Measurements from ENCODE around the gene GIN1. TPM values are rescaled to one million over a fixed set of nuclear protein-coding genes. Genes with fewer than 3 reads are reported as not detected.
A peak's percentile ranks its signal among the peaks of the same experiment; 100 is the strongest.
"Not testable (repeated sequence)": the region's sequence is repeated elsewhere in the genome, so short reads cannot be mapped to it uniquely, and the experiment has no call there.

Gene GIN1
- 20.2 TPM for total RNA-seq
- 6.4 TPM for polyA plus RNA-seq

GRCh38 chr5:103119765-103120606, at the start of gene GIN1, which contains the start of gene PPIP5K2:
TSS of gene GIN1 (minus strand) at chr5:103120138. CDS start at chr5:103108707, 11,431 bp downstream.
TSS of gene PPIP5K2 (plus strand) at chr5:103120301. CDS start at chr5:103129590, 9,289 bp downstream.
- under 1% methylated on average over 46 of the region's 46 CpGs for WGBS
- Histone ChIP-seq H3K4me1 (ENCODE audit: insufficient read depth) (peaks cover 3% of the 10 kb centered on the region), H3K36me3 (ENCODE audit: insufficient read depth) (peaks cover 1% of the 10 kb centered on the region), H3K27ac (ENCODE audit: low read depth) (peak within 1 kb of the TSS; percentile 74), H3K4me3 (ENCODE audit: low read depth, low read length) (peak within 1 kb of the TSS; percentile 63)
- DNase-seq (ENCODE audit: extremely low spot score): peak; percentile 98

DNA sequence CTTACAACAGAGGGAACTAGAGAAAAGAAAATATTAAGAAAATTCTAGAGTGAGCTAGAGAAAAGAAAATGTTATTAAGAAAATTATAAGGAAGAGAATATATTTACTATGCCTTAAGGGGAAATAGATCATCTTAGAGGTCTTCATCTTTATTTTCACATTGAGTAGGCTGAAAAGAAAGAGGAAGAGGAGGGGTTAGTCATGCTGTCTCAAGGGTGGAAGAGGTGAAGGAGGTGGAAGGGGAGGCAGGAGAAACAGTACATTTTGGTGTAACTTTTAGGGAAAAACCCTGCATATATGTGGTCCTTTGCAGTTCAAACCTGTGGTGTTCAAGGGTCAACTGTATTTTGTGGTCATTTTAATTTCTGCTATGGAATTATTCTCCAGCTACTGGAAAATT, 46.8 kb upstream of the GIN1 start:
- Histone ChIP-seq H3K27ac (ENCODE audit: low read depth) (no peak overlapping the region), H3K36me3 (ENCODE audit: insufficient read depth) (peaks cover 2% of the 10 kb centered on the region), H3K4me1 (ENCODE audit: insufficient read depth) (no peaks in the 10 kb centered on the region), H3K4me3 (ENCODE audit: low read depth, low read length) (no peak overlapping the region)
- DNase-seq (ENCODE audit: extremely low spot score): no peak

DNA sequence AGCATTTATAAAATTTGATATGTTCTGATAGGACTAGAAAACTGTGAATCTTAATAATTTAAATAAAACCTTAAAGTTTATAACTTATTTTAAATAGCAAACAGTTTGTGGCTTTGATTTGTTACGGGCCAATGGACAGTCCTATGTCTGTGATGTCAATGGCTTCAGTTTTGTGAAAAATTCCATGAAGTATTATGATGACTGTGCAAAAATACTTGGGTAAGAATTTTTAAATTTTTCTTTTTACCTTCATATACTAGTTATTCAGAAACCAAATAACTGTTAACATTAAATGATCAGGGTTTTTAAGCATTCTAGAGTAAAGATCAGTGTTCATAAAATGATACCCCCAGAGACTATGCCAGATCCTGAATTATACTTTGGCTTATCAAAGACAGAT, 31.2 kb upstream of the GIN1 start:
- no peak overlapping the region for H3K4me3 ChIP-seq (ENCODE audit: low read depth, low read length)
- H3K27ac ChIP-seq (ENCODE audit: low read depth): no peak overlapping the region
- WGBS: 97% methylated on average over 1 of the region's 1 CpG
- no peaks in the 10 kb centered on the region for H3K36me3 ChIP-seq (ENCODE audit: insufficient read depth)
- DNase-seq (ENCODE audit: extremely low spot score): no peak
- H3K4me1 ChIP-seq (ENCODE audit: insufficient read depth): no peaks in the 10 kb centered on the region

DNA sequence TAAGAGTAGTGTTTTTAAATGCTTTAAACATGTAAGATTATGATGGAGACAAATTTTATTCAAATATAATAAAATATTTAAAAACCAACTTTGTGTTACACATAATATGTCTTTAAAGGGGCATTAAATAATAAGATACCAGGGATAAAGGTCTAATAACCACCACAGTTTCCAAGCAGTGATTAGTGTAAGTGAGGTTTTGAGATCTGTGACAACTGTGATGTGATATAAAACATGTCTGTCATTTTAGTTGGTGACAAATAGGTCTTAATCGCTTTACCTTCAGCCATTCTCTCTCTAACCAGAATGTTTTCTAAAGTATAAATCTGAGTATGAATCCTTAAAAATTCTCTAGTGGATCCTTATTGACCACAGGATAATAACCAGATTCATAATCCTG, 28.3 kb upstream of the GIN1 start:
- Histone ChIP-seq H3K4me1 (ENCODE audit: insufficient read depth) (no peaks in the 10 kb centered on the region), H3K36me3 (ENCODE audit: insufficient read depth) (no peaks in the 10 kb centered on the region), H3K4me3 (ENCODE audit: low read depth, low read length) (no peak overlapping the region), H3K27ac (ENCODE audit: low read depth) (no peak overlapping the region)
- no peak for DNase-seq (ENCODE audit: extremely low spot score)
- 87% methylated on average over 1 of the region's 1 CpG for WGBS

- Histone ChIP-seq H3K4me1 (ENCODE audit: insufficient read depth) (no peaks in the 10 kb centered on the region), H3K27ac (ENCODE audit: low read depth) (no peak overlapping the region)
- no peak for DNase-seq (ENCODE audit: extremely low spot score)
Observed at GRCh38 chr5:103145196-103145595, 25.3 kb upstream of the GIN1 start.

DNA sequence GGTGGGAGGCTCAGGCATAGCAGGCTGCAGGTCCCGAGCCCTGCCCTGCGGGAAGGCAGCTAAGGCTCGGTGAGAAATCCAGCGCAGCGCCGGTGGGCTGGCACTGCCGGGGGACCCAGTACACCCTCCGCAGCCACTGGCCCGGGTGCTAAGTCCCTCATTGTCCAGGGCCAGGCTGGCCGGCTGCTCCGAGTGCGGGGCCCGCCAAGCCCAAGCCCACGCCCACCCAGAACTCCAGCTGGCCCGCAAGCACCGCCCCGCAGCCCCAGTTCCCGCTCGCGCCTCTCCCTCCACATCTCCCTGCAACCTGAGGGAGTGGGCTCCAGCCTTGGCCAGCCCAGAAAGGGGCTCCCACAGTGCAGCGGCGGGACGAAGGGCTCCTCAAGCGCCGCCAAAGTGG, 22.2 kb upstream of the GIN1 start:
- H3K36me3 ChIP-seq (ENCODE audit: insufficient read depth); DNase-seq (ENCODE audit: extremely low spot score); H3K27ac ChIP-seq (ENCODE audit: low read depth); H3K4me3 ChIP-seq (ENCODE audit: low read depth, low read length); H3K4me1 ChIP-seq (ENCODE audit: insufficient read depth): not testable (repeated sequence)
- WGBS: 99% methylated on average over 24 of the region's 25 CpGs

More at GRCh38 chr5:103145196-103145595, 25.3 kb upstream of the GIN1 start:
- Histone ChIP-seq H3K4me3 (ENCODE audit: low read depth, low read length) (no peak overlapping the region), H3K36me3 (ENCODE audit: insufficient read depth) (no peaks in the 10 kb centered on the region)

GRCh38 chr5:103139264-103139865, 19.4 kb upstream of the GIN1 start:
- H3K27ac ChIP-seq (ENCODE audit: low read depth): no peak overlapping the region
- no peak overlapping the region for H3K4me3 ChIP-seq (ENCODE audit: low read depth, low read length)
- 3% methylated on average over 2 of the region's 2 CpGs for WGBS
- no peaks in the 10 kb centered on the region for H3K4me1 ChIP-seq (ENCODE audit: insufficient read depth)
- H3K36me3 ChIP-seq (ENCODE audit: insufficient read depth): no peaks in the 10 kb centered on the region
- DNase-seq (ENCODE audit: extremely low spot score): no peak

DNA sequence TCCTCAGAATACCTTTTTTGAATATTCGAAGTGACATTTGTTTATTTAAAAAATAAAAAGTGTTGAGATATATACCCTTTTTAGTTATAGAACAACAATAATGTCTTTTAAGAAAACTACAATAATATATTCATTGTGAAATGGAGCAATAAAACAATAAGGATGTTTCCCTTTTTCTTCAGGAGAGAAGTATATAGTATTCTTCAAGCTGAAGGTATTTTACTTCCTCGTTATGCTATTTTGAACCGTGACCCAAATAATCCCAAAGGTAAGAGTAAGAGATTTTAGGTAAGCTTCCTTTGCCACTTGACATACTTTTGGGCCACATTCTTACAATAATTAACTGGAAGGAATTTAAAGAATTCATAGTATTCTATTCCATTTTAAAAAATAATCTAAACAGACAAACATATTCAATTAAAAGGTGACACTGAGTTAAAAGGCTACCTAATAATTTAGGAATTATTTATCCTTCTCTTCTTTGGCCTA, 18.3 kb upstream of the GIN1 start:
- no peak overlapping the region for H3K27ac ChIP-seq (ENCODE audit: low read depth)
- H3K4me3 ChIP-seq (ENCODE audit: low read depth, low read length): no peak overlapping the region
- H3K36me3 ChIP-seq (ENCODE audit: insufficient read depth): no peaks in the 10 kb centered on the region
- 92% methylated on average over 3 of the region's 3 CpGs for WGBS
- no peaks in the 10 kb centered on the region for H3K4me1 ChIP-seq (ENCODE audit: insufficient read depth)
- no peak for DNase-seq (ENCODE audit: extremely low spot score)

GRCh38 chr5:103135461-103135860, 15.5 kb upstream of the GIN1 start:
- no peaks in the 10 kb centered on the region for H3K4me1 ChIP-seq (ENCODE audit: insufficient read depth)
- H3K36me3 ChIP-seq (ENCODE audit: insufficient read depth): peaks cover 1% of the 10 kb centered on the region
- no peak overlapping the region for H3K27ac ChIP-seq (ENCODE audit: low read depth)
- no peak overlapping the region for H3K4me3 ChIP-seq (ENCODE audit: low read depth, low read length)
- DNase-seq (ENCODE audit: extremely low spot score): no peak
- WGBS: 98% methylated on average over 1 of the region's 1 CpG

DNA sequence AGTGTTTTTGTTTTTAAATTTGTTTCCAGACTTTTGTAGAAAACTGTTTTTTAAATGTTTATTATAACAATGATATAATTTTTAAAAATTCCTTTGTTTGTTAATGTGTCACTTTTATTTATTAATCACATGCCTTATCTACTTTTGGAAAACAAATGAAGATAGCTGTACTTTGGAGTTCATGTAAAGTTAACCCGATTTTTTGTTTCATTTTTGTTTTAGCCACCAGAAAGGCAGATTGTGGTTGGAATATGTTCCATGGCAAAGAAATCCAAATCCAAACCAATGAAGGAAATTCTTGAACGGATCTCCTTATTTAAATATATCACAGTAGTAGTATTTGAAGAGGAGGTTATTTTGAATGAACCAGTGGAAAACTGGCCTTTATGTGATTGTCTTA, 13.3 kb upstream of the GIN1 start:
- no peak overlapping the region for H3K4me3 ChIP-seq (ENCODE audit: low read depth, low read length)
- WGBS: 65% methylated on average over 2 of the region's 2 CpGs

DNA sequence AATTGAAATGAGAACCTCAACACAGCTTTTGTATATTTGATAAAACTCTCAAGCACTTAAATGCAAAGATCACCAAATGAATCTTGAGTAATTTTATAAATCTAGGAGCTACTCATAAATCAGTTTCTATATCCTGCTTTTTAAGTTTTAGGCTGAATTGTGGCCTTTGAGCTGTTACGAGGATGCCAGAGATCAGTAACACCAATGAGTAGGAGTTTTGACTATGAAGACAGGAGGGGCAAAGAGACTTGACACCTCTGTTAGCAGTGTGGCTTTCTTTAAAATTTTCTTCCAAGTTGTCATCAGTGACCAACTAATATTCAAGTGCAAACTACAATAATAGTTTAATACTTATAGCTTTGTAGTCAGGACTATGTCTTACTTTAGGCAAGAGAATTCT, 12.7 kb upstream of the GIN1 start:
- 93% methylated on average over 1 of the region's 1 CpG for WGBS
- Histone ChIP-seq H3K4me1 (ENCODE audit: insufficient read depth) (no peaks in the 10 kb centered on the region), H3K36me3 (ENCODE audit: insufficient read depth) (peaks cover 1% of the 10 kb centered on the region), H3K27ac (ENCODE audit: low read depth) (no peak overlapping the region), H3K4me3 (ENCODE audit: low read depth, low read length) (no peak overlapping the region)
- DNase-seq (ENCODE audit: extremely low spot score): no peak

More for the DNA sequence above, 13.3 kb upstream of the GIN1 start:
- Histone ChIP-seq H3K4me1 (ENCODE audit: insufficient read depth) (no peaks in the 10 kb centered on the region), H3K27ac (ENCODE audit: low read depth) (no peak overlapping the region), H3K36me3 (ENCODE audit: insufficient read depth) (peaks cover 1% of the 10 kb centered on the region)
- no peak for DNase-seq (ENCODE audit: extremely low spot score)

DNA sequence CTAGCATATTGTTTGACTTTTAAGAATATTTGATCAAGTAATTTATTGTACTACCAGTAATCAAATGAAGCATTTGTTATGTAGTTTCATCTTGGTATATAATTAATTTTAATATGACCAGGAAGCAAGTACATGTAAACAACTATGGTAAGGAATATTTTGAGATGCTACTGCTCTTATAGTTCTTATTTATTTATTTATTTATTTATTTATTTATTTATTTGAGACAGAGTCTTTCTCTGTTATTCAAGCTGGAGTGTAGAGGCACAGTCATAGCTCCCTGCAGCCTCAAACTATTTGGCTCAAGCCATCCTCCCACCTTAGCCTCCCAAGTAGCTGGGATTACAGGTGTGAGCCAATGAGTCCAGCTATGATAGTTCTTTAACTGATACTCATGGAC, 8.3 kb upstream of the GIN1 start:
- Histone ChIP-seq H3K4me3 (ENCODE audit: low read depth, low read length) (no peak overlapping the region), H3K27ac (ENCODE audit: low read depth) (no peak overlapping the region), H3K36me3 (ENCODE audit: insufficient read depth) (peaks cover 3% of the 10 kb centered on the region), H3K4me1 (ENCODE audit: insufficient read depth) (peaks cover 2% of the 10 kb centered on the region)
- DNase-seq (ENCODE audit: extremely low spot score): no peak

- DNase-seq (ENCODE audit: extremely low spot score): no peak
- no peak overlapping the region for H3K4me3 ChIP-seq (ENCODE audit: low read depth, low read length)
- 94% methylated on average over 2 of the region's 2 CpGs for WGBS
- H3K27ac ChIP-seq (ENCODE audit: low read depth): no peak overlapping the region
- peaks cover 3% of the 10 kb centered on the region for H3K4me1 ChIP-seq (ENCODE audit: insufficient read depth)
- peaks cover 3% of the 10 kb centered on the region for H3K36me3 ChIP-seq (ENCODE audit: insufficient read depth)
Observed at GRCh38 chr5:103127292-103127817, 7.4 kb upstream of the GIN1 start.

DNA sequence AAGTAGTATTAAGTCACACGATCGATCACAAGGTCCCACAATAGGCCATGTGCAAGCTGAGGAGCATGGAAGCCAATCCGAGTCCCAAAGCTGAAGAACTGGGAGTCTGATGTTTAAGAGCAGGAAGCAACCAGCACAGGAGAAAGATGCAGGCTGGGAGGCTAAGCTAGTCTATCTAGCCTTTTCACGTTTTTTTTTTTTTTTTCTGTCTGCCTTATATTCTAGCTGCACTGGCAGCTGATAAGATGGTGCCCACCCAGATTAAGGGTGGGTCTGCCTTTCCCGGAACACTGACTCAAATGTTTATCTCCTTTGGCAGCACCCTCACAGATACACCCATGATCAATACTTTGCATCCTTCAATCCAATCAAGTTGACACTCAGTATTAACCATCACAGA, 6.6 kb upstream of the GIN1 start:
- DNase-seq (ENCODE audit: extremely low spot score): no peak
- no peak overlapping the region for H3K27ac ChIP-seq (ENCODE audit: low read depth)
- WGBS: 90% methylated on average over 5 of the region's 5 CpGs

More for the DNA sequence above, 6.6 kb upstream of the GIN1 start:
- Histone ChIP-seq H3K36me3 (ENCODE audit: insufficient read depth) (peaks cover 3% of the 10 kb centered on the region), H3K4me1 (ENCODE audit: insufficient read depth) (peaks cover 3% of the 10 kb centered on the region), H3K4me3 (ENCODE audit: low read depth, low read length) (no peak overlapping the region)

All from urinary bladder (tissue), 4 donors.